HCT116 (cell line): ENCODE measurements around the gene PSMB7.

ENCODE experiments used
- CEBPB ChIP-seq: IDR thresholded peaks from 2 replicates; pipeline ENCODE4 v1.6.1; 2012; ENCODE audit warnings: low read depth
- ELF1 ChIP-seq: IDR thresholded peaks from 2 replicates; pipeline ENCODE4 v1.6.1; 2012; ENCODE audit warnings: low read depth, borderline replicate concordance
- EZH2 ChIP-seq: fragments of 200-600 bp; sonication (generic); IDR thresholded peaks from 2 replicates; pipeline ENCODE4 v1.6.1; 2017; ENCODE audit warnings: antibody characterized with exemption, mixed run types
- FOSL1 ChIP-seq: IDR thresholded peaks from 2 replicates; pipeline ENCODE4 v1.6.1; 2012; ENCODE audit warnings: low read depth
- POLR2A ChIP-seq: IDR thresholded peaks from 2 replicates; pipeline ENCODE4 v1.7.0; 2011; ENCODE audit warnings: borderline replicate concordance; ENCODE audit not compliant: insufficient read depth, insufficient read length; ENCODE audit errors: extremely low read depth
- POLR2AphosphoS5 ChIP-seq: IDR thresholded peaks from 2 replicates; pipeline ENCODE4 v1.6.1; 2011; ENCODE audit warnings: mild to moderate bottlenecking, low read depth, low read length, moderate library complexity
- RAD21 ChIP-seq: IDR thresholded peaks from 2 replicates; pipeline ENCODE4 v1.6.1; 2012; ENCODE audit warnings: low read depth, mild to moderate bottlenecking
- SIN3A ChIP-seq: IDR thresholded peaks from 2 replicates; pipeline ENCODE4 v1.6.1; 2012; ENCODE audit warnings: low read depth
- TCF7L2 ChIP-seq: IDR thresholded peaks from 2 replicates; pipeline ENCODE4 v1.7.0; 2011; ENCODE audit warnings: borderline replicate concordance, inconsistent platforms; ENCODE audit not compliant: insufficient read depth, insufficient read length; ENCODE audit errors: extremely low read depth
- YY1 ChIP-seq: IDR thresholded peaks from 2 replicates; pipeline ENCODE4 v1.6.1; 2011; ENCODE audit warnings: low read length, low read depth, moderate library complexity, mild to moderate bottlenecking; ENCODE audit not compliant: insufficient replicate concordance; ENCODE audit errors: extremely low read depth
- ZFX ChIP-seq: fragments of 450-650 bp; IDR thresholded peaks from 2 replicates; pipeline ENCODE4 v1.6.1; 2017
- TF ChIP-seq, protein P1 (sequence below), 3 experiments: fragments of 200-600 bp in 1 of 3; sonication (generic) in 1 of 3; IDR thresholded peaks in 2 of 3; conservative IDR thresholded peaks in 1 of 3; 2 replicates each; pipeline ENCODE4 v1.5.1; 2012 to 2017; ENCODE audit warnings: low read depth in 2 of 3, low read length in 2 of 3, antibody characterized with exemption in 1 of 3, borderline replicate concordance in 1 of 3, control low read depth in 1 of 3, mild to moderate bottlenecking in 1 of 3, mixed read lengths in 1 of 3, mixed run types in 1 of 3, moderate library complexity in 1 of 3; ENCODE audit not compliant: insufficient read depth in 1 of 3
- TF ChIP-seq, protein P2 (sequence below): IDR thresholded peaks from 2 replicates; pipeline ENCODE4 v1.6.1; 2012

DNA sequence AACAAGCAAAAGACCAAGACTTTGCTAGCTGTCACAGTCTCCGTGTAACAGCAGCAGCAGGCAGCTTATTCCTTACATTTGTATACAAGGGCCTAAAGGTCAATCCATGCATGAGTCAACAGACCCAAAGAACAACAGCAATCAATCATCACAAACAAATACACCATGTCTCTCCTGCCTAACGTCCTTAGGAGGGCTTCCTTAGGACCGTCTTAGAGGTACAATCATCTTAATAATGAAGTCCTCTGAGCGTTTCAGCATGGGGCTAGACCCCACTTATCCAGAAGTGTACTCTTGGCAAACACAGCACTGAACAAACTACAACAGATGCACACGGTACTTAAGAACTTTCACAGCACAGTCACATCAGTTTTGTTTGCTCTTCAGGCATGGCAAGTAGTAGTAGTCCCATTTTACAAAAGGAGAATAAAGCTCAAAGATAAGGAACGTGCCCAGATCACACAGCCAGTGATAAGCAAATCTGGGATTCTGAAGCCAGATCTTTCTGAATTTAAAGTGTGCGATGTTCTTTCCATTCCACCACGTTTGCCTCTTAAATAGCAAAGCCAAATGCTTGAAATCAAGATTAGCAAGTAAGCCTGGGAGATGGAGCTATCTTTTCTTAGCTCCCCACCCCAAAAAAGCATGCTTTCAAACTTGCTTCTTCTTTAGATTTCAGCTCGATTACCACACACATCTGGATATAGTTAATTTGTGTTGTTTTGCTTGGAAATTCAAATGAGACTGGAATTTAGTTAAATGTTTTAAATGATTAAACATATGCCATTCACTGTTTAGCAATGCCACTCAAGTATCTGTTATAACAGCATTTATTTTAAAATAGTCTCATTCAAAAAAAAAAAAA lies 24.2 kb downstream of the PSMB7 start:
- TF ChIP-seq POLR2AphosphoS5 (no peak), RAD21 (no peak), EZH2 (no peak), POLR2A (no peak), TCF7L2 (no peak), ELF1 (no peak), YY1 (no peak), CEBPB (no peak), ZFX (no peak), SIN3A (no peak), FOSL1 (no peak)
- TF ChIP-seq, protein P1, sequence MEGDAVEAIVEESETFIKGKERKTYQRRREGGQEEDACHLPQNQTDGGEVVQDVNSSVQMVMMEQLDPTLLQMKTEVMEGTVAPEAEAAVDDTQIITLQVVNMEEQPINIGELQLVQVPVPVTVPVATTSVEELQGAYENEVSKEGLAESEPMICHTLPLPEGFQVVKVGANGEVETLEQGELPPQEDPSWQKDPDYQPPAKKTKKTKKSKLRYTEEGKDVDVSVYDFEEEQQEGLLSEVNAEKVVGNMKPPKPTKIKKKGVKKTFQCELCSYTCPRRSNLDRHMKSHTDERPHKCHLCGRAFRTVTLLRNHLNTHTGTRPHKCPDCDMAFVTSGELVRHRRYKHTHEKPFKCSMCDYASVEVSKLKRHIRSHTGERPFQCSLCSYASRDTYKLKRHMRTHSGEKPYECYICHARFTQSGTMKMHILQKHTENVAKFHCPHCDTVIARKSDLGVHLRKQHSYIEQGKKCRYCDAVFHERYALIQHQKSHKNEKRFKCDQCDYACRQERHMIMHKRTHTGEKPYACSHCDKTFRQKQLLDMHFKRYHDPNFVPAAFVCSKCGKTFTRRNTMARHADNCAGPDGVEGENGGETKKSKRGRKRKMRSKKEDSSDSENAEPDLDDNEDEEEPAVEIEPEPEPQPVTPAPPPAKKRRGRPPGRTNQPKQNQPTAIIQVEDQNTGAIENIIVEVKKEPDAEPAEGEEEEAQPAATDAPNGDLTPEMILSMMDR (IDR thresholded peaks at IDR 0.05 in 2 of 3, conservative IDR thresholded peaks at IDR 0.05 in 1 of 3; ENCODE audit: borderline replicate concordance in 1 of 3, insufficient read depth in 1 of 3, low read depth in 2 of 3, low read length in 2 of 3), result no peak
- TF ChIP-seq, protein P2, sequence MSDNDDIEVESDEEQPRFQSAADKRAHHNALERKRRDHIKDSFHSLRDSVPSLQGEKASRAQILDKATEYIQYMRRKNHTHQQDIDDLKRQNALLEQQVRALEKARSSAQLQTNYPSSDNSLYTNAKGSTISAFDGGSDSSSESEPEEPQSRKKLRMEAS, result no peak
